ENCODE results near the gene KCNQ1. TPM values are rescaled to one million over a fixed set of nuclear protein-coding genes. Genes with fewer than 3 reads are reported as not detected.

KCNQ1 gene
- total and polyA plus RNA-seq, 8 donors = 7.1 to 37.7 (median 9.9) TPM

DNA sequence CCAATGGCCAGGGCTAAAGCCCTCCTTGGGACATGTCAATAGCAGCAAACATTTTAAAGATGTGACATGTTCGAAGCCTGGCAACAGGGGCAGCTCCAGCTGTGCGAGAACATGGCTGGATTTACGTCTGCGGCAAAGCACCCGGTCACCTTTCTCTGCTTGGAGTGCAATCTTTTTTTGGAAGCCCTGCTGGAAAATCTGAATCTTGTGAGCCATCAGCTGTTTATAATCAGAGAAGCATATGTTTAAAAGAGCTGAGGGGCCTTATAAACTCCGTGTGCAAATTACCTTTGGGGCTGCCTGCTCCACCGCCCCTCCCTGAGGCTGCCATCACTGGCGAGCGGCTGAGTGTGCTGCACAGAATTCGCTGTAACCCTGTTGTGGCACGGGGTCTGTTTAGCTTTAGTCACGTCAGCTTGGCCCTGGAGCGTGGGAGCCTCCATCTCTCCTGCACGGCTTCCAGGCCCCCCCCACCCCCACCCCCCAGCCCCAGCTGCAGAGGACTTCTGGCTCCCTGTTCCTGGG, 264.0 kb downstream of the KCNQ1 start:
- peak; percentile 40 for ATAC-seq
- H3K27ac ChIP-seq = peak overlapping the region in 1 of 2 donors; percentile 51
- H3K4me3 ChIP-seq = no peak overlapping the region
- H3K9me3 ChIP-seq = peaks cover 0 to 5% of the 10 kb centered on the region in 2 donors
- peaks cover 7 to 11% of the 10 kb centered on the region in 2 donors for H3K4me1 ChIP-seq
- intact Hi-C loops (cut with DNase I) = no loop called here
- peak in 2 of 4 donors; percentile 47 to 70 for DNase-seq
- no peaks in the 10 kb centered on the region for H3K27me3 ChIP-seq
- no peaks in the 10 kb centered on the region for H3K36me3 ChIP-seq
- TF ChIP-seq, protein P1, sequence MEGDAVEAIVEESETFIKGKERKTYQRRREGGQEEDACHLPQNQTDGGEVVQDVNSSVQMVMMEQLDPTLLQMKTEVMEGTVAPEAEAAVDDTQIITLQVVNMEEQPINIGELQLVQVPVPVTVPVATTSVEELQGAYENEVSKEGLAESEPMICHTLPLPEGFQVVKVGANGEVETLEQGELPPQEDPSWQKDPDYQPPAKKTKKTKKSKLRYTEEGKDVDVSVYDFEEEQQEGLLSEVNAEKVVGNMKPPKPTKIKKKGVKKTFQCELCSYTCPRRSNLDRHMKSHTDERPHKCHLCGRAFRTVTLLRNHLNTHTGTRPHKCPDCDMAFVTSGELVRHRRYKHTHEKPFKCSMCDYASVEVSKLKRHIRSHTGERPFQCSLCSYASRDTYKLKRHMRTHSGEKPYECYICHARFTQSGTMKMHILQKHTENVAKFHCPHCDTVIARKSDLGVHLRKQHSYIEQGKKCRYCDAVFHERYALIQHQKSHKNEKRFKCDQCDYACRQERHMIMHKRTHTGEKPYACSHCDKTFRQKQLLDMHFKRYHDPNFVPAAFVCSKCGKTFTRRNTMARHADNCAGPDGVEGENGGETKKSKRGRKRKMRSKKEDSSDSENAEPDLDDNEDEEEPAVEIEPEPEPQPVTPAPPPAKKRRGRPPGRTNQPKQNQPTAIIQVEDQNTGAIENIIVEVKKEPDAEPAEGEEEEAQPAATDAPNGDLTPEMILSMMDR (IDR thresholded peaks at IDR 0.05) = no peak

DNA sequence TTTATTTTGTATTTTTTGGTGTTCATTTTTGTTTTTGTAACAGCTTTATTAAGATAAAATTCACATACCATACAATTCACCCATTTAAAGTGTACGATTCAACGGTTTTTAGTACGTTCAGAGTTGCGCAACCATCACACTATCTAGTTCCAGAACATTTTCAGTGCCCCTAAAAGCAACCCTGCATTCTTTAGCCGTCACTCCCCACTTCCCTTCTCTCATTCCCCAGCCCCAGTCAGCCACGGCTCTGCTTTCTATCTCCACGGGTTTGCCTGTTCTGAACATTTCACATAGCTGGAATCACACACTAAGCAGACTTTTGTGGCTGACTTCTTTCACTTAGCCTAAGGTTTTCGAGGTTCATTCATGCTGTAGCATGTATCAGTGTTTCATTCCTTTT, 264.6 kb downstream of the KCNQ1 start:
- ATAC-seq (peak; percentile 27), DNase-seq (peak in 1 of 4 donors; percentile 60)
- peaks cover 0 to 5% of the 10 kb centered on the region in 2 donors for H3K9me3 ChIP-seq
- intact Hi-C loops (cut with DNase I) = no loop called here
- no peaks in the 10 kb centered on the region for H3K27me3 ChIP-seq
- peaks cover 7 to 11% of the 10 kb centered on the region in 2 donors for H3K4me1 ChIP-seq
- TF ChIP-seq, protein P1 (IDR thresholded peaks at IDR 0.05) = no peak
- H3K4me3 ChIP-seq = no peak overlapping the region
- peak overlapping the region in 1 of 2 donors; percentile 51 for H3K27ac ChIP-seq
- H3K36me3 ChIP-seq = no peaks in the 10 kb centered on the region

DNA sequence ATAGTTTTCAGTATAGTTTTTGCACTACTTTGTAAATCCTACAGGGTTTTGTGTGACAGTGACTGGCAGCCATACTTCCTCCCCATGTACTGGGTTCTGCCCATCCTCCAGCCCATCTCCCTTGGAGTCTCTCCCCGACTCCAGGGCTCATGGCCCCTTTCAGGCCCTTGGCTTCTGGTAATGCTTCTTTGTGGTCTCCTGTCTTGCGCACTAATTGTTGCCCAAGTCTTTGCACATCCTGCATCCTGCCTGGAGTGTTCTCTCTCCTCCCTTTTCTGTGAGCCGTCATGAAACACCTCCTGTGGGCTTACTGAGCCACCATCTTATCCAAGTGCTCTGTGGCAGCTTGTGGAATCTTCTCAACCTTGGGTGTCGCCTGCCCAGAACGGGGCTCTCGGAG, 266.4 kb downstream of the KCNQ1 start:
- Histone ChIP-seq H3K36me3 (no peaks in the 10 kb centered on the region), H3K9me3 (peaks cover 0 to 5% of the 10 kb centered on the region in 2 donors), H3K27me3 (no peaks in the 10 kb centered on the region), H3K27ac (no peak overlapping the region), H3K4me1 (peaks cover 7 to 11% of the 10 kb centered on the region in 2 donors), H3K4me3 (no peak overlapping the region)
- DNase-seq (no peak), ATAC-seq (no peak)
- intact Hi-C loops (cut with DNase I) = no loop called here
- TF ChIP-seq, protein P1 (IDR thresholded peaks at IDR 0.05) = no peak

DNA sequence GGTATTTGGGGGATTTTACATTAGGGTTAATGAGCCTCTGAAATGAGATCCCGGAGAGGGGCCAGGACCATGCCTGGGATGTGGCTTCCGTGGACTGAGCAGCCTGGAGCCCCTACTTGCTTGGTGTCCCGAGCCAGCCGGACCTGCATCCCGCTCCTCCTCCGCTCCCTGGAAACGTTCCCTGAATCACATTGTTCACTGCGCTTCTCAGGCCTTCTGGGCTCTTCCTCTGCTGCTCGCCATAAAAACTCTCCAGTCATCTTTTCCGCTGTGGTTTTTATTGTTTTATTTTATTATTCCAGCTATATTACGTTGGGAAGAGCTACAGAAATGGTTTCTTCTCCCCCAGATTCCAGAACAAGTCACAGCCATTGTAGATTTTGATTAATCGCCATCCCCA, 268.3 kb downstream of the KCNQ1 start:
- TF ChIP-seq, protein P1 (IDR thresholded peaks at IDR 0.05) = no peak
- intact Hi-C loops (cut with DNase I) = no loop called here
- Histone ChIP-seq H3K27ac (no peak overlapping the region), H3K4me3 (no peak overlapping the region), H3K27me3 (no peaks in the 10 kb centered on the region), H3K9me3 (peaks cover 0 to 5% of the 10 kb centered on the region in 2 donors), H3K36me3 (no peaks in the 10 kb centered on the region), H3K4me1 (peaks cover 6 to 11% of the 10 kb centered on the region in 2 donors)
- ATAC-seq (no peak), DNase-seq (peak in 1 of 4 donors; percentile 39)

DNA sequence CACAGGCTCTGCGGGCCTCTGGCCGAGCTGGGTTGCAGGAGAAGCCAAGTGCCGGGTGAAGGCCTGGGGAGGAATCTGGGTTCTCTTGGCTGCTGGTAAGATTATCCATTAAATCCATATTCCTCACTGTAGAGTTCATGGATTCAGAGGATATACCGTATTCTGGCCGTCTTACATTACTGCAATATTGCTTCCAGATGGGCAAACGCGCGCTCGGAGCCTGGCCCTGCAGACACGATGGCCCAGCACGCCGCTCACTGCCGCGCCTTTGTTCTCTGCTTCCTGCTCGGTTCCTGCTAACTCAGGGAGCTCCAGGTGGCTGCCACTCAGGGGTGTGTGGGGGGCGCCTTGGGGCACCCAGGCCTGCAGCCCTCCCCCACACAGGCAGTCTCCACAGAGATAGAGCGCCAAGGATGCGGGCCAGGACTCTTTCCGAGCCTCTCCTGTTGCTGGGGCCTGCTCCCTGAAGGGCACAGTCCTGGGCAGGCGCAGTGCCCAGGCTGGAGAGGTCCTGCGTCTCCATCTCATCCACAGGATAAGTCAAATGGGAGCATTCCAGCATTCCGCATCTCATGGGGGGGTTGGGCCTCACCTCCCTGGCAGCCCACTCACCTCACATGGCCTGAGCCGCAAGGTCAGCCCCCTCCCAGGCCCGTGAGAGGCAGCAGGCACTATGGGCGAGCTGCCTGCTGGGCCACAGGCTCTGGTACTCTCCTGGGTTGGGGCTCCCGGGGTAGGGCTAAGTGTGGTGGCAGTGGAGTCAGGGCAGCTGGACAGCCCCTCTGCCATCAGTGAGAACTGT, 269.1 kb downstream of the KCNQ1 start:
- TF ChIP-seq, protein P1 (IDR thresholded peaks at IDR 0.05) = no peak
- Histone ChIP-seq H3K4me3 (no peak overlapping the region), H3K9me3 (peaks cover 0 to 5% of the 10 kb centered on the region in 2 donors), H3K36me3 (no peaks in the 10 kb centered on the region), H3K4me1 (peaks cover 0 to 5% of the 10 kb centered on the region in 2 donors), H3K27me3 (no peaks in the 10 kb centered on the region), H3K27ac (no peak overlapping the region)
- intact Hi-C loops (cut with DNase I) = no loop called here
- ATAC-seq (no peak), DNase-seq (peak in 1 of 4 donors; percentile 63)
